ENCODE data around the gene PTTG1IP.
"Not testable (repeated sequence)": the region's sequence is repeated elsewhere in the genome, so short reads cannot be mapped to it uniquely, and the experiment has no call there.

The PTTG1IP gene

DNA sequence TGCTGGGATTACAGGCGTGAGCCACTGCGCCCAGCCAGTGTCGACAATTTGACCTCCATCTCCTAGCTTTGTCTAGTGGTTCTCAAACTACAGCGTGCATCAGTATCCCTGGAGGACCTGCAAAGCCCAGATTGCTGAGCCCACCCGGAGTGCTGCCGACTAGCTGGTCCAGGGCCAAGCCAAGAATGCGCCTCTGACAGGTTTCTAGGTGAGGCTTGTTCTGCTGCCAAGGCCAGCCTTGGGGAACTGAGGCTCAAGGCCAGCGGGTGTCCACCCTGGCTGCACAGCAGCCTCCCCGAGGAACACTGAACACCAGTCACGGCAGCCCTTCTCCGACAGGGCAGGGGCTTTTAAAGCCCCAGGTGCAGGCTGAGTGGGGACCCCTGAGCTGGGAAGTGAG is 9.8 kb upstream of the PTTG1IP start:
- no peak for DNase-seq (ENCODE audit: low read depth in 2 of 2)

DNA sequence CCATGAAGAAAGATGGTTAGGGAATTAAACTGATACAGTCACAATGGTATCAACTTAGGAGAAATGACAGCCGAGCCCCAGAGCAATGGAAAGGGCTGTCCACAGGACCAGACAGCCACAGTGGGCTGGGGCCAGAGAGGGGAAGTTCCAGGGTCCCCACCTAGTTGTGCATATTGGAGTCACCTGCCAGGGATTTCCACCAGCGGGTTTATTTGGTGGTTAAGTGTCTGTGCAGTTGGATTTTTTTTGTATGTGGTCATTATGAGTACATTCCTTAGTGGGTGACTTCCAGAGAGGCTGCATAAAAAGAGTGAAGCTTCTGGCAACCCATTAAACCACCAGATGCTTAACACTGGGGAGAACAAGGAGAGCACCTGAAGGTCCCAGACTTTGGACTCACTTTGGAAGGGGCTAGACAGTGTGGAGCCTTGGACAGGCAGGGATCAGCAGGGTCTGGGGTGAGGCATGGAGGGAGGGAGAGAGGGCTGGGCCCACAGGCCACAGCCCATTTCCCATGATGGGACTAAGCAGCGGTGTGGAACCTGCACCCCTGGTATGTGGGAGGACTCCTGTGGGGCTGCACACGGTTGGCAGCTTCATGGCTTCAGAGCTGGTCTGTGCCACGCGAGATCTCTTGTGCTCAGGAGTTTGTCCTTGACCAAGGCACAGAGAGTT is 7.8 kb upstream of the PTTG1IP start:
- DNase-seq (ENCODE audit: low read depth in 2 of 2): no peak

DNA sequence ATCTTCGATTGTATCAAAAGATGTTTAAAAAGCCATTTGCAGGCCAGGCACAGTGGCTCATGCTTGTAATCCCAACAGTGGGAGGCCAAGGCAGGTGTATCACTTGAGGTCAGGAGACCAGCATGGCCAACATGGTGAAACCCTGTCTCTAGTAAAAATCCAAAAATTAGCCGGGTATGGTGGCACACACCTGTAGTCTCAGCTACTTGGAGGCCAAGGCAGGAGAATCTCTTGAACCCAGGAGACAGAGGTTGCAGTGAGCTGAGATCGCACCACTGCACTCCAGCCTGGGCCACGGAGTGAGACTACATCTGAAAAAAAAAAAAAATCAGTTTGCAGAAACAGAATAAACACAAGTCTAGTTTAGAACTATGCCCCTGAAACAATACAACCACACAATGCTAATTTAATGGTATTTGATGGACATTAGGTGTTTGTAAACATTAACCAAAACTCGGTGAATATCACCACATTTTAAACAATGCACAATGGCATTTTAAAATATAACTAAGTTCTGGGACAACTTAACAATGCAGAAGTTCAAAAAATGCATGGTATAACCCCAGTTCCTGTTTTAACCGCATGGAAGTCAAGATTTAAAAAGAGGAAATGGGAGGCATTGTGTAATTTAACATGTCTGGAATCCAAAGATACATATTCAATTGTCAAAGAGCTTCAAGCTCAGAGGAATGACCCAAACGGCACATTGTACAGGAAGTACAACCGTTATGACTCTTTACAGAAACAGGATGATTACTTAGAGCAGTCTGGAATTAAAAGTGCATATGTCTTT is 7.1 kb upstream of the PTTG1IP start:
- no peak for DNase-seq (ENCODE audit: low read depth in 2 of 2)

DNA sequence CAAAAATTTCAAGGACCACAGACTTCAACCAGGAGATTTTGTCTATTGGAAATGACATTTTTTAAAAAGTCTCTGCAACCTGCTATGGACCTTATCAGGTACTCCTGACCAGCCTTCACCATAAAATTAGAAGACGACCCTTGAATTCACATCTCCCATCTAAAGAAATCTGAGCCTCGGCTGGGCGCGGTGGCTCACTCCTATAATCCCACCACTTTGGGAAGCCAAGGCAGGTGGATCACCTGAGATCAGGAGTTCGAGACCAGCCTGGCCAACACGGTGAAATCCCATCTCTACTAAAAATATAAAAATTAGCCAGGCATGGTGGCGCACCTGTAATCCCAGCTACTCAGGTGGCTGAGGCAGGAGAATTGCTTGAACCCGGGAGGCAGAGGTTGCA is 5.7 kb upstream of the PTTG1IP start:
- not testable (repeated sequence) for DNase-seq (ENCODE audit: low read depth in 2 of 2)

DNA sequence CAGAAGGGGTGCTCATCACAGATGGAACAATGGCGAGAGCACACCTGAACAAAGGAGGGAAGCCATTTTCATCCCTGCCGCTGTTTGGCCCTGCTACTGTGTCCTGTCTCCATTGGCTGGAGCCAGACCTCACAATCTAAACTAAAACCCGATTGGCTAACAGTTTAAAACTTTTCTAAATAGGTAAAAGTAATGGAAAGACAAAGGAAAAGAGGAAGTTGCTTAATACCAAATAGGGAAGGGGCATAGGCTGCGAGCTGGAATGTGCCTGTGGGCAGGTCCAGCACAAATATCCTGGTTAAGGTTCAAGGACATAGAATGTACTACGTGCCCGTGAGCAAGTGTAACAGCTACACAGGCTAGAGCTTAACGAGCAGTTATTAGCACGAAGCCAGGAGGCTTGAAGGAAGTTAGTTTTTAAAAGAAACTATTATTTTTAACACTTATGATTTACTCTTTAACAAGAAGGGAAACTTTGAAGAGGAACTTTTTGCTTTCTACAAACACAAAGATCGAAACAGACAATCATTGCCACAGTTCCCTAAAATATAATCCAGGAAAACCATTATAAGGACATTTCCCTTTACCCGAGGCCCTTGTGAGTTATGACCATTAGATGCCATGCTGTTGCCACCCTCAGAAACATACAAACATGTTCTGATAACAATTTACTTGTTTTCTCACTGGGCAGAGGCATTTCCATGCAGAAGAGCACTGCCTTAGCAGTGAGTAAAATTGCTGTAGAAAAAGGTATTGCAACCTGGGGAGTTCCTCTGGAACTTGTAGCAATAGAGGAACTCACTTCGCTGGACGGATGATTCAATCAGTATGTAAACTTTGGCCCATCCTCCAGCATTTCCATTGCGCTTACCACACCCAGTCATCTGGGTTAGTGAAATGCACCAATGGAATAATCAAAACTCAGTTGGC is 4.8 kb upstream of the PTTG1IP start:
- no peak for DNase-seq (ENCODE audit: low read depth in 2 of 2)

DNA sequence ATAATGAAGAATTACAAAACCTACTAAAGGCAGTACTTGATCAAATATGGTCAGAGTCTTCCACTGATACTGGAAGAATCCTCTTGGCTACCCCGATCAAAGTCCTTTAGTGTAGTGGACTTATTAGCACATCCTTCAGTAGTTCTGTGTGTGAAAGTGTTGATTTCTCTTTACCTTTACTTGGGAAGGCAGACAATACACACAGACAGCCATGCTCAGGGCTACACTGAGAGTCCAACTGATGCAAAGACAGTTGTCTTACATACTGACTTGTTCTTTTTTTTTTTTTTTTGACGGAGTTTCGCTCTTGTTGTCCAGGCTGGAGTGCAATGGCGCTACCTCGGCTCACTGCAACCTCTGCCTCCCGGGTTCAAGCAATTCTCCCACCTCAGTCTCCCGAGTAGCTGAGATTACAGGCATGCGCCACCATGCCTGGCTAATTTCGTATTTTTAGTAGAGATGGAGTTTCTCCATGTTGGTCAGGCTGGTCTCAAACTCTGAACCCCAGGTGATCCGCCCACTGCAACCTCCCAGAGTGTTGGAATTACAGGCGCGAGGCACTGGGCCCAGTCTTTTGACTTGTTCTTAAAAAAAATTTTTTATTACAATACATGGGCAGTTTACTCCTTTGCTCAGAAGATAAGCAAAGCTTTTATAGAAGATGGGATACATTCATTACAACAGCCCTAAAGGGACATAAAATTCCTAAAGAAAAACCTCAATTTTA is 3.5 kb upstream of the PTTG1IP start:
- no peak for DNase-seq (ENCODE audit: low read depth in 2 of 2)

DNA sequence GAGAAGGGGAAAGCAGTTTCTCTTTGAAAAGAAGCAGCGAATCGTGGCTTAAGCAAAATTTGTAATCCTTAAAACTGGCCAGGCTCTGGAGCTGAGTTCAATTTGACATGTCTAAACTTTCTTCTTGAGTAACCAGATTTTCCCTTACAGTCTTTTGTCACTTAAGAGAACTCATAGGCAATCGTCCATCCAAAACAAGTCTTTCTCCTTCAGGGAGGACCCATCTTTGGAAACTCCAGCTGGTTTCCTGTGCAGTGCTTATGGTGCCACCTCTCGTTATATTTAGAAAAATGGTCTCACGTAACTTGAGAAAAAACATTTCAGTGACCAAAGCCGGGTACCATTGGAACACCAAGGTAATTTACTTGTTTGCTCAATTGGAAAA is 1.8 kb upstream of the PTTG1IP start:
- no peak for DNase-seq (ENCODE audit: low read depth in 2 of 2)

DNA sequence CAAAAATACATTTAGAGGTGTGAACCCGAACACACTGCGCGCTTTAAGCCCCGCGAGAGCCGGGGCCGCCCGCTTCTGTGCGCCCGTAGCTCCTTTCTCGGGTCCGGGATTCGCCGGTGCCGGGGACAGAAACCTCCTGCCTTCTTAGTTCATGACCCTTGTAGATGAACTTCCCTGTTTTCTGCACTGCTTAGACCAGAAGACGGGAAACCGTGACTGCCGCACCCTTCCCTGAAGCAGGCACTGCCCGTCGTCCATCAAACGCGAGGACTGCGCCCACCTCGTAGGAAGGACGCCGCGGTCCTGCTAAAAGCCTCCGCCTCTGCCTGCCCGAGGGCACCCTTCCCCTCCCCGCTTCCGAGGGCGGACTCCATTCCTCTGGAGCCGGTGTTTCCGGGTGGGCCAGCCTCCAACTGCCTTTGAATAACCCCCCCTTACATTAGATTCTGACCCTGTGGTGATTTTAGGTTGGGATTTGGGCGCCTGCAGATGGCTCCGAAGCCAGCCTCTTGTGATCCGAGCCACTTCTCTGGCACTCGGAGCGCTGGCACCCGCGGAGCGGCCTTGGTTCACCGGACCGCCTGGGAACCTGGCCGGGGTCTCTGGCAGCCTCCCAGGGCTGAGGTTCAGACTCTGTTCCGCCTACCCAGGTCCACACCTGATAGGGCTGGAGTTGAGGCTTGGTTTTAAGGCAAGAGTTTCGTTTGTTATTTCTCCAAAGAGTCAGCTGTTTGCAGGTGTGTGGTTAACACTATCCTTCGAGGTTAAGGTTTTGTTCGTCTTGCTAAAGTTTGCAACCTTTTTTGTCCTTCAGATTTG is 1.2 kb upstream of the PTTG1IP start:
- DNase-seq (ENCODE audit: low read depth in 2 of 2): no peak

DNA sequence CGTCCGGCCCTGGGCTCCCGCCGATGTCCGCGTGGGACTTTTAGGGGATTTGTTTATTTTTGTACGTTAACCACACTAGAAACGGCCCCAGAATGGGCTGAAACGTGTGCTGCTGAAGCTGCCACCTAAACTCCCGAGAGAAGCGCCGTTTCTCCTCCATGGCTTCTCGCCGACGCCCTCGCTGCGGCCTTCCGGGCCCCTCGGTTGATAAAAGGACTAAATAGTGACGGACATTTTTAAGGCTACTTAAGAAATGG is 678 bp upstream of the PTTG1IP start:
- DNase-seq (ENCODE audit: low read depth in 2 of 2): no peak

DNA sequence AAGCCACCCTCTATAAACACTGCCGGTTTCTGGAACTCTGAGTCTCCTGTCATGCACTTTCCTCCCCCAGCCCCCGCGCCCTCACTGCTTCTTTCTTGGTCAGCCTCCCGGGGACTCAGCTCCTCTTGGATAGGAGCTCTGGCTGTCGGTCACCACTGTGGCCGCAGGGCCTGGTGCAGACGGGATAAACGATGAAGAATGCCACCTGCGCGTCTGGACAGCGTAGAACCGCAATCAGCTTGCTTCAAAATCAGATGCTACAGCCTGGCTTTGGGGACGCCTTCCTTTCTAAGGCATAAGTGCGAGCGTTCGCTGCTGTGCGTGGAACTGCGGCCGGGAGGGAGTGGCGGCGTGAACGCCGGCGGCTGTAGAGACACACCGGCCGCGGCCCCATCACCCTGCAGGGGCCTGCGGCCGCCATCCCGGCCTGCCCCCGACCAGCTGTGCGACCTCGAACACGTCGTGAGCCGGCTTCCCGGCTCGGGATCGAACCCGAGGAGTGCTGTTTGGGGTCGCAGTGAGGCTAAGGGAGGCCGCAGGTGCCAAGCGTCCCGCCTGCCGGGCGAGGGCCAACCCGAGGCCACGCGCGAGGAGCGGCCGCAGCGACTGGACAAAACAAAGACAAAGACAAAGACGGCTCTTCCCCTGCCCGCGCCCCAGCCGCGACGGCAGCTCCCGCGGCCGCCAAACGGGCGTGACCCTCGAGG is 688 bp downstream of the PTTG1IP start:
- no peak for DNase-seq (ENCODE audit: low read depth in 2 of 2)

DNA sequence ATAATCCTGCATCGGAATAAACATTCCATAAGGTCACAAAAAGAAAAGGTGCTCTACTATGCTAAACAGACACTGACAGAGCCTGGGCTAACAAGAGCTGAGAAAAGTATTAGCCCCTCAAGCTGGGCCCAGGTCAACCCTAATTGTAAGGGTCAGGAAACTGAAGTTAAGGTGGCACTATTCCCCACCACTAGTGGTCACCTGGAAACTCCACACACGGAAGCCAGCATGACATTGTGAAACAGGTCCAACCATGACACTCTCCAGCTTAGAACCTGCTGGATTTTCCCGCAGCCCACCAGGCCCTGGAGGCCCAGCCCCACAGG is 1.2 kb downstream of the PTTG1IP start:
- DNase-seq (ENCODE audit: low read depth in 2 of 2): no peak

DNA sequence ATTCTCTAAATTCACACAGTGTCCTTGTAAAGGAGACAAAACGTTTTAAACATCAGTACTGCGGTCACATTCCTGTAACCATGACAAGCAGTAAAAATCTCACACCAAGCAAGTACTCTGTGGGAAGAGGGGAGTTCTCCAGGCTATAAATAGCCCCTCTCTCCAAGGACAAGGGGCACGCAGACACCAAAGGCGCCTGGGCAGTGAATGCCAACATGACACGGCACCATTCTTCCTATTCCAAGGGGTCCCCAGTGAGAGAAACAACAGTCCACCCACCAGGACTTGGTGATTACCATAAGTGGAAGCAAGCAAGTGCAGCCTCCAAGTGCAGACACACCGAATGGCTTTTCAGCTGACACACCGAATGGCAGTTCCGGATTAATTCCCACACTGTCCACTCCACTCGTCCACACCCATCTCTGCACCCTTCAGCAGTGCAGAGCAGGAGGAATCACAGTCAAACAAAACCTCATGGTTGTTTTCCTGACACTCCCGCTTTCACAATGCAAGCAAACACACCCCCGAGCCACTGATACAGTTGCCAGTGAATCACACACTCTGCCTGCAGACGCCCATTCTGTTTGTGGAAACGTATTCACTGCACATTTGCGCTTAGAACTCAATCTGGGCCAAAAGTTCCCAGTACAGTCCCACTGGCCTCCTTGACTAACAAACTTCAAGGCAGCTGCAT is 1.8 kb downstream of the PTTG1IP start:
- no peak for DNase-seq (ENCODE audit: low read depth in 2 of 2)

DNA sequence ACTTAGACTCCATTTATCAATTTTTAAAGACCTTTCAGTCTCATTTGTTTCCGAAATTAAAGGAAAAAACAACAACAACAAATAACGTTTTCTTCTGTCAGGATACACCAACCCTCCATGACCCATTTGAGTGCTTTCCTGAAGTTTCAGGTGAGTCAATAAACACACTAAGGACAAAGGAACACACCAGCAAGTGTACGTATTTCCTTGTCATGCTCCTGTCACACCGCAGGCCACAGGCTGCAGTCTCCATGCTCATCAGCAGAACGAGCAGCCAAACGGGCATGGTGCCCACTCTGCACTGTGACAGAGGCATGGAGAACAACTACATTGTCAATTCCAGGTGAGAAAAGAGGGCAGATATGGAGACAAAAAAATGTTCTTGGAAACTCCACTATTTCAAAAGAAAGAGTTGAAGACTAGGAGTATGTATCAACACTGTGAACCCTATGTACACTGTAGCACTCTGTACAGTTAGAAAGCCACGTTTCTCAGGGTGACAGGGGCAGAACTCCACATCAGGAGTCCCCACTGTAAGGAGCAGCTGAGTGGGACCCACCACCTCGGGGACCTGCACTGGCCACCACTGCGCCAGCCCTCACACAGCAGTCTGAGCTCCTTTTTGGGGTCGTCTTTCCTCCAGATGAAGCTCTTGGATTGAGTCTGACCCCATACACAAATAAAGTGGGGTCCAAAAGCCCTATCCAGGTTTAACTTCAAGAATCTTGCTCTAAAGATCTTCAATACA is 2.6 kb downstream of the PTTG1IP start:
- DNase-seq (ENCODE audit: low read depth in 2 of 2): no peak

DNA sequence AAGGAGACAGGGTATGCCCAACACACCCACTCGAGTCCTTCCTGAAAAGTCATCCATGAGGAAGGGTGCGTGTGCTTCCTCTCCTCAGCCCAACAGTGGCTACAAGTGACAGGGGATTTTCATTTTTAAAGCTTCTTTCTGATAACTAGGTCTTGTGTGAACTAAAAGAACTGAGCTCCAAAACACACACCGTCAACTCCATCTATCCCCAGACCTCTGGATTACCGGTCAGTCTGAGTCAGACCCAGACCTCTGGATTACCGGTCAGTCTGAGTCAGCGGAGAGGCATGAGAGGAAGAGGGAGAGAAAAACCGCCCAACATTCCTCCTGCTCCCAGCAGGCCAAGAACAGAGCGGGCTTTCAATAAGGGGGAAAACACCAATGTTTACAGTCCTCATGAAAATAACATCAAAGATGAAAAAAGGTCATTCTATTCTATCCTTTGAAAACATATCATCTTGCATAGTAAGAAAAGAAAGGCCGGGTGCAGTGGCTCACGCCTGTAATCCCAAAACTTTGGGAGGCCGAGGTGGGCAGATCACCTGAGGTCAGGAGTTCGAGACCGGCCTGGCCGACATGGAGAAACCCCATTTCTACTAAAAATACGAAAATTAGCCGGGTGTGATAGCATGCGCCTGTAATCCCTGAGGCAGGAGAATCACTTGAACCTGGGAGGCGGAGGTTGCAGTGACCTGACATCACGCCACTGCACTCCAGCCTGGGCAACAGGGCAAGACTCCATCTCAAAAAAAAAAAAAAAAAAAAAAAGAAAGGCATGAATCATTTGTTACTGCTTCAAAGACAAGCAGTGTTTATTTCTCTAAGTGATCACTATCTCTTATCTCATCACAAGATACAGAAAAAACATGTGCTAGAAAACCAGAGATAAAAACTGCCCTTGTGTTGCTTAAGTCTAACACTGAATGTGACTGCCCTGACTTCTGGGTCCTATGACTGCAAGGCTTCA is 3.4 kb downstream of the PTTG1IP start:
- DNase-seq (ENCODE audit: low read depth in 2 of 2): no peak

DNA sequence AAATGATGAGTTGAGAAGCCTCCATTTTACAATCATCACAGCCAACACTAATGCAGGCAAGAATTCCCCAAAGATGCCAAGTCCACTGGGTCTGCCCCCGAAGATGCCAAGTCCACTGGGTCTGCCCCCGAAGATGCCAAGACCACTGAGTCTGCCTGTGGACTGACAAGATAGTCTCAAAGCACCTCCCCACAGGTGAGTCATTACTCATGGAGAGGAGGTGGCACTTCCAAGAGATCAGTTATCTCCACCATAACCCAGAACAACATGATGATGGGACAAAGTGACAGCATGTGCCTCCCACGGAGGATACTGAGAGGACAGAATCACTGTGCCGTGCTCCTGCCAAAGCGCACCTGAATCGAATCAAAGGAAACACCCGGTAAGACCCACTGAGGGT is 4.8 kb downstream of the PTTG1IP start:
- no peak for DNase-seq (ENCODE audit: low read depth in 2 of 2)

DNA sequence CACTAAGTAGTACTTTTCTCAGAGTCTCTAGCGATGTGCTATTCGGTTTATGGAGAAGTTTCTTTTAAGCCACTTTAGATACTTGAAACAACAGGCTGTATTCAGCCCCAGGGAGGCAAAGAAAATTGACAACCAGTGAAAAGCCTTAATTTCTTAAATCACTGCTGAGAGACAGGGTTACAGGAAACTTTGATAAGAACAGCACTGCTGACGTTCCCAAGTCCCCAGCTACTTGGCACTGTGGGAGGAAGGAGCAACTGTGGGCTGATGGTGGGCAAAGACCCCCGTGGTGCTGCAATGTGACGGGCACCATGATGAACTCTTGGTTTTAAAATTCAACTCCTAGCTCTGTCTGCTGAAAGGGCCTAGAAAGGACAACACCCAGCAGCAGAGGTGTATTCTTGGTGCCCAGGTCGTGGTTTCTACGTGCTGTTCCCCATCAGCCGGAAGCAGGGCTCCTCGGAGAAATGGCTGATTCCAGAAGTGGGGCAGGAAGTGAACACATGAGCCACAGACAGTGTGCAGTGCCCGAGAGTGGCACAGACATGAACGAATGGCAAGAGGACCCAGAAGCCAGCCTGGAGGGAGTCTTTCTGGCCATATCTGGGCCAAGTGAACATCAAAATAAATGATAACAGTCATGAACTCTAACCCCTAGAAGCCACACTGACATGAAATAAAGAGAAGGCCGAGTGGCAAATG is 5.3 kb downstream of the PTTG1IP start:
- DNase-seq (ENCODE audit: low read depth in 2 of 2): no peak

DNA sequence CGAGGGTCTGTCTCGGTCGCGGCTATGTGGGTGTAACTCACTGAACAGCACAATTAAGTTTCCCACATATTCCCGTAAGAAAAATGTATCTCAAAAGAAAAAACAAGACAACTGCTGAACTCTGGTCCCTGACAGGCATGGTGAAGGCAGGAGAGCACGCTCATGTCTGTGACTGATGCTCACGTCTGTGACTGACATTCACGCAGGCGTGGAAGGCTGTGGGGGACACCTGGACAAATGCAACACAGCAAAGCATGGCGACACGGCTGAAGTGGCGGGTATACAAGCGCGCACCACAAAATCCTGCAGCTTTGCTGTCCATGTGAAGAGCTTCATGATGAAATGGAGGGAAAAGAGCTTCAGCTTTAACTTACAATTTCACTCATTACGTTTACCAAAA is 6.0 kb downstream of the PTTG1IP start:
- no peak for DNase-seq (ENCODE audit: low read depth in 2 of 2)

DNA sequence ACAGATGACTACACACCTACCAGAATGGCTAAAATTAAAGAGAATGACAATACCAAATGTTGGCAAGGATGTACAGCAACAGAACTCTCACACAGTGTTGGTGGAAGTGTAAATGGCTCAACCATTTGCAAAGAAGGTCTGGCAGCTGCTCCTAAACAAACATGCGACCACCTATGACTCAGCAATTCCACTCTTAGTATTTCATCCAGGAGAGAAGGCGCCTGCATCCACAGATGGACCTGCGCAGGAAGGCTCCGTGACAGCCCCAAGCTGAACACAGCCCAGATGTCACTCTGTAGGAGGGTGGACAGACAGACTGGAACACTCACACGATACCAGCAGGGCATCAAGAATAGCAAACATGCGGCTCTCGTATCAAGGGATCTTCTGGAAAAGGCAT is 6.7 kb downstream of the PTTG1IP start:
- no peak for DNase-seq (ENCODE audit: low read depth in 2 of 2)
